CD4-positive, alpha-beta T cell treated with Interleukin-17A for 4 hours (primary cell): Measurements from ENCODE around the gene PLA2G15.

ENCODE experiments used
- DNase-seq: peaks from one replicate; pipeline ENCODE4 v3.0.0-alpha.2; 2020; ENCODE audit warnings: mixed read lengths

Gene PLA2G15

GRCh38 chr16:68255712-68256111 is 10.5 kb downstream of the PLA2G15 start:
- DNase-seq, result no peak

DNA sequence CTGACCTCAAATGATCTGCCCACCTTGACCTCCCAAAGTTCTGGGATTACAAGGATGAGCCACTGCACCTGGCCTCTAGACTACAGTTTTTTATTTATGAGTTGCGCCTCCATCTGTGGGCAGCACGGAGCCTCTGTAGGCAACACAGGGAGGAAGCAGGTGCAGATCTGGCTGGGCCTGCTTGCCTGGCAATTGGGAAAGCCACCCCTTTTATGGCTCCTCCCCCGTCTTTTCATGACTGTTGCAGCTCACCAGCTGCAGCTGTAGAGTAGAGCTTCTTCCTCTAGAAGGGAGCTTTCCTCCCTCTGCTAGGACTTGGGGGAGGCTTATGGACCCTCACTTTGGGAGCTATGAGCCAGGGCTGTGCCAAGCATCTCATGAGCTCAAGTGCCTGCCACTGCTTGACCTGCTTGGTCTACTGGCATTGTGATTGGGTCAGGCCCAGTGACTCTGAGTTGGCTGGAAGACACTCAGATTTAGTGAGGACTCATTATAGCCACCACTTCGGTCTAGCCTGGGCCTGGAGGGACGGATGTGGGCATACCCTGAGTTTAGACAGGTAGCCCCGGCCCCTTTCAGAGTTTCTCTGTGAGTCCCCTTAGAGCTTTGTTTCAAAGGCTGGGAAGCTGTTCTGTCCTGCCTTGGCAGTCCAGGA is 12.2 kb downstream of the PLA2G15 start:
- peak; percentile 55 for DNase-seq

DNA sequence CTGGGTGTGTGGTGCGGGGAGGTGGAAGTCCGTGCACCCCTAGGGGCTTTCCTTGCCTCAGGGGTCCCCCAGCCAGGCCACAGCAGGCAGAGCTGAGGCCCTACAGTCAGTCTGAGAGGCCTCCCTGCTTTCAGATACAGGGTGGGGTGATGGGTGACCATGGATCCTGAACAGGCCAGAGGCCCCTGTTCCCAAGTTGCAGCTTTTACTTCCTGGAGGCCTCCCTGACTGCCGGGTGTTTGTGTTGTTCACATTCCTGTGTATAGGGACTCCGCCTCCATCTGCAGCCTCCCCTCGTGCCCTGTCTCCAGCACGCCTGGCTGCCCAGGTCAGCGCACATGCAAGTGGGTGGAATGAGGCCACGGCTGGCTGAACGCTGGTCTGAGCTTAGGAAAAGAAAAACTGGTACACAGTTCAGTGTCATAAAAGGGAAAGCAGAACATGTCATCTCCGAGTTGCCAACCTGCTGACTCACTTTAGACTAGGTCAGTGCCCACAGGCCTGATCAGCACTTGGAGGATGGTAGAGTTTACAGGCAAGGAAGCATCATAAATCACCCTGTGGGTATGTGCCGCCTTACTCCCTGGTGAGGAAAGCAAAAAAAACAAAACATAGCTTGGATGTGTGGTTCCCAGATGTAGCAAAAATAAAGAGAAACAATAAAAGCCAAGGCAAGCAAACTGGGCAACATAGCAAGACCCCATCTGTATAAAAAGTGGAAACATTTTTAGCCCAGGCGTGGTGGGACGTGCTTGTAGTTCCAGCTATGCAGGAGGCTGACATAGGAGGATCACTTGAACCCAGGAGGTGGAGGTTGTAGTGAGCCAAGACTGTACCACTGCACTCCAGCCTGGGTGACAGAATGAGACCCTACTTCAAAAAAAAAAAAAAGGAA is 13.0 kb downstream of the PLA2G15 start:
- DNase-seq, result no peak

DNA sequence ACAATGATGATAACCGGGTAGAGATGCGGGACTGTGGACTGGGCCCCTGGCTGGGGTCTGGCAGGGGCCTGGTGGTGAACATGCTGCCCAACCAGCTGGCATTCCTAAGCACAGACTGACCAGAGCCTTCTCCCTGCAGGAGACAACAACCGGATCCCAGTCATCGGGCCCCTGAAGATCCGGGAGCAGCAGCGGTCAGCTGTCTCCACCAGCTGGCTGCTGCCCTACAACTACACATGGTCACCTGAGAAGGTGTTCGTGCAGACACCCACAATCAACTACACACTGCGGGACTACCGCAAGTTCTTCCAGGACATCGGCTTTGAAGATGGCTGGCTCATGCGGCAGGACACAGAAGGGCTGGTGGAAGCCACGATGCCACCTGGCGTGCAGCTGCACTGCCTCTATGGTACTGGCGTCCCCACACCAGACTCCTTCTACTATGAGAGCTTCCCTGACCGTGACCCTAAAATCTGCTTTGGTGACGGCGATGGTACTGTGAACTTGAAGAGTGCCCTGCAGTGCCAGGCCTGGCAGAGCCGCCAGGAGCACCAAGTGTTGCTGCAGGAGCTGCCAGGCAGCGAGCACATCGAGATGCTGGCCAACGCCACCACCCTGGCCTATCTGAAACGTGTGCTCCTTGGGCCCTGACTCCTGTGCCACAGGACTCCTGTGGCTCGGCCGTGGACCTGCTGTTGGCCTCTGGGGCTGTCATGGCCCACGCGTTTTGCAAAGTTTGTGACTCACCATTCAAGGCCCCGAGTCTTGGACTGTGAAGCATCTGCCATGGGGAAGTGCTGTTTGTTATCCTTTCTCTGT is 14.0 kb downstream of the PLA2G15 start:
- no peak for DNase-seq

DNA sequence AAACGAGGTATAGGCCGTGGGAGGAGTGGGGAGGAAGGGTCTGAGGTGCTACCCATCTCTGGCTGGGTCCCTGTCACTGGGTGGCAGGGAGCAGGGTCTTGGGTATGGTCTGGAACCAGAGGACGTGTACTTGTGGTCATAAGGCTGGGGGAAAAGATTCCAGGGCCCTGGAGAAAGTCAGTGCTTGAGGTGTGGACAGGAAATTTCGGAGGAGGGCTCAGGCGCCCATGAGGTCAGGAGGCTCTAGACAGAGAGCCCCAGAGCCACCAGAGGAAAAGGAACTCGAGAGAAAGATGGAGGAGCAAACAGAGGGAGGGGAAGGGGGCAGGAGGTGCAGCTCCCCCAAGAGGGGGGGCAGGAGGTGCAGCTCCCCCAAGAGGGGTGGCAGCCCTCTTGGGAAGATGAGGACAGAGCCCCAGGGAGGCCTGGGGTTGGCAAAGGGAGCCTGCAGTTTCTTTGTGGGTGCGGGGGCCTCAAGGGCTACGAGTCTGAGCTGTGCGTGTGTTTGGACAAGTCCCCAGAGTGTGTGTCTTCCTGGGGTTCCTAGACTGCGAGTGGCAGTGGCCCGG is 18.5 kb downstream of the PLA2G15 start:
- DNase-seq, result no peak

- peak; percentile 88 for DNase-seq
Measured at GRCh38 chr16:68264128-68265077, 19.2 kb downstream of the PLA2G15 start, which contains the start of gene SLC7A6. TSS of gene SLC7A6 (plus strand) at chr16:68264526. CDS start at chr16:68274727, 10,201 bp downstream.

- peak; percentile 71 for DNase-seq
Measured at GRCh38 chr16:68265078-68265920, 20.1 kb downstream of the PLA2G15 start.

DNA sequence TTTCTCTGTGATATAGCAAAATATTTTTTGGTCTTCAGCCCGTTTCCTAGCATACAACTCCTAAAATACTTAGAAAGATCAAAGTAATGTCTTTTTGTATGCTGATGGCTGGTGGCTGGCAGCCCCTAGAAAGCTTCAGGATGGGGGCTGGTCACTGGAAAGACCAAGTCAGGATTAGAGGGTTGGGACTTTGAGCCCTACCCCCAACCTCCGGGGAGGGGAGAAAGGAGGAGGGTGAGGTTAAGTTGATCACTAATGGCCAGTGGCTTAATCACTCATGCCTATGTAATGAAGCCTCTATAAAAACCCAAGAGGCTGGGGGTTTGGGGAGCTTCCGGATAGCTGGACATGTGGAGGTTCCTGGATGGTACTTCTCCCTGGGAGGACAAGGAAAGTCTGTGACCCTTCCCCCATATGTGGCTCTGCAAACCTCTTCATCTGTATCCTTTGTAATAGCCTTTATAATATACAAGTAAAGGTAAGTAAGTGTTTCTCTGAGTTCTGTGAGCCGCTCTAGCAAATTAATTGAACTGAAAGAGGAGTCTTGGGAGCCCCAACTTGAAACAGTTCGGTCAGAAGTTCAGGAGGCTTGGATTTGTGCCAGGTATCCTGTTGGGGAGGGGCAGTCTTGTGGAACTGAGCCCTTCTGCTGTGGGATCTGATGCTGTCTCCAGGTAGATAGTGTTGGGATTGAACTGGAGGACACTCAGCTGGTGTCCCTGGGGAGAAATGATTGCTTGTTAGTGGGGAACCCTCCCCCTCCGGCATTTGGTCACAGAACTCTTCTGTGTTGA is 22.6 kb downstream of the PLA2G15 start:
- DNase-seq, result no peak

DNA sequence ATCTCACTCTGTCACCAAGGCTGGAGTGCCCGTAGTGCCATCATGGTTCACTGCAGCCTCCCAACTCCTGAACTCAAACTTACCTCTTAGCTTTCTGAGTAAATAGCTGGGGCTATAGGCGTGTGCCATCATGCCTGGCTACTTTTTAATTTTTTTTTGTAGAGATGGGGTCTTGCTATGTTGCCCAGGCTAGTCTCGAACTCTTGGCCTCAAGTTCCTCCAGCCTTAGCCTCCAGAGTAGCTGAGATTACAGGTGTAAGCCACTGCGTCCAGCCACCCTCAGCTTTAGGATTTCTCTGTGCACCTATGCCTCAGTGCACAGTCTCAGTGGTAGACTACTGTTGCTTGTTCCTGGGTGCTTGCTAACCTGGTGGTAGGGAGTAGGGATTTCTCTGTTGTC is 24.6 kb downstream of the PLA2G15 start:
- DNase-seq, result no peak

DNA sequence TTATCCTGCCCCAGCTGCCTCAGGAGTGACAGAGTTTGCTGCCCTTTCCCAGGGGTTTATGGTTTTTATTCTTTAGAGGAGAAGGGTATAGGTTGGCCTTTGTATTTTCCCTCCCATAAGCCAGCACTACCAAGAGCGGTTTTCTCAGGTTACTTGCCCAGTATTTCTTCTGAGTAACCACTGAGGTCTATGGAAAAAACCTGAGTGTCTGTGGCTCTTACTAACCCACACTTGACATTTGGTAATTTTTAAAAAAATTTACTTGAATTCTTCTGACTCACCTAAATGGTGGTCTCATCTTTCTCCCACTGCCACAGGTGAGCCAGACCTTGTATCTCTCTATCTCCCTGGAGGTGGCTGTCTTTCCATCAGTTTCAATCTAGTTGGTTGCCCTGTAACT is 25.2 kb downstream of the PLA2G15 start:
- DNase-seq, result no peak

DNA sequence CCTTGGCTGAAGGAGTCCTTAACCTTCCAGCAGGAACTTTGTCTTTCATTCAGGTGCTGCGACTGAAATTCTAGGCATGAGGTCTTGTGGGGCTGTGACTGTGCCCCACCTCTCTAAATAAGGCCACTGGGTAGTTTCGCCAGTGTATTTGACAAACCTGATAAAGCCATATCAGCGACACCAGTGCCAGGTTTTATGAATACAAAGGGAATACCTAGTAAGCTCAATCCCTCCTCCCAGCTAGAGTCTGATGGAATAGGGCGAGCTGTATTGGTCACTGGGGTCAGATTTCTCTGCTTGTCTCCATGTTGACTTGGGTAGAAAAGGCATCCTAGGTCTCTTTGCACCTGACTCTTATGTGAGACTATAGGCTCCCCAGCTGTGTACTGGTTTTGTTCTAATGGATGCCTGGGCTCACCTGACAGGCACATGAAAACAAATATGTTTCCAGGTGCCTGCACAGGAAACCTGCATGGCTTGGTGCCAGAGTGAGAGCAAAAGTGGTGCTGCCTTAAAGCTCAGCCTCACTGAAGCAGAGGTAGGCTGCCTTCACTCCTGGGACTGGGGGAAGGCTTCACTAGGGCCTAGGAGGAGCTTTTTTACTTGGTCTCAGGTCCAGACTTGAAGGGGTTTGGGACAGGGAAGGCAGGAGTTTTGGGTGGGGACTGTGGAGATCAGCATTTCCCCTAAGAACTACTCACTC is 27.5 kb downstream of the PLA2G15 start:
- peak; percentile 85 for DNase-seq

DNA sequence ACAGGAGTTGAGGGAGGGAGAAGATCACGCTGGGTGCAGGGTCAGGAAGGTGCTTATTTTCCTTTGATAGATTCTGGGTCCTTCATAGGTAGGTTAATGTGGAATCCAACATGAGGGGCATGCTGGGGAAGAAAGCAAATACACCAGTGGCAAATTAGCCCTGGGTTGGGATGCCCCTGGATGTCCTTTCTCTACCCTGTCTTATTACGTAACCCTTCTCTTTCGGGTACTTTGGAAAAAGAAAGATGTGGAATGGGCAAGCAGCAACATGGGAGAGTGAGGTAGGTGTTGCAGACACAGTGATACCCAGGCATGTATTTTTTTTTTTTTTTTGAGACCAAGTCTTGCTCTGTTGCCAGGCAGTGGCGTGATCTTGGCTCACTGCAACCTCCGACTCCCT is 28.3 kb downstream of the PLA2G15 start:
- no peak for DNase-seq

DNA sequence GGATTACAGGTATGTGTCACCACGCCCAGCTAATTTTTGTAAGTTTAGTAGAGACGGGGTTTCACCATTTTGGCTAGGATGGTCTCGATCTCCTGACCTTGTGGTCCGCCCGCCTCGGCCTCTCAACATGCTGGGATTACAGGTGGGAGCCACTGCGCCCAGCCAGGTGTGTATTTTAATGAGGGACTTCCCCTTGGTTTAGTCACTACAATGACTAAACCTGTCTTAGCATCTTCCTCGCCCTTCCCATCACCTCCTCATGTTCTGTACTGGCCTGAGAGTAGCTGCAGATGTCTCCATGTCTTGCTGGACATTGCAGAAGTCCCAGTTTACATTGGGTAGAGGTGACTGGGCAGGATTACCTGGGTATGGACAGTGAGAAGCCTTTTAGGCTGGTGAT is 28.7 kb downstream of the PLA2G15 start:
- peak; percentile 42 for DNase-seq

DNA sequence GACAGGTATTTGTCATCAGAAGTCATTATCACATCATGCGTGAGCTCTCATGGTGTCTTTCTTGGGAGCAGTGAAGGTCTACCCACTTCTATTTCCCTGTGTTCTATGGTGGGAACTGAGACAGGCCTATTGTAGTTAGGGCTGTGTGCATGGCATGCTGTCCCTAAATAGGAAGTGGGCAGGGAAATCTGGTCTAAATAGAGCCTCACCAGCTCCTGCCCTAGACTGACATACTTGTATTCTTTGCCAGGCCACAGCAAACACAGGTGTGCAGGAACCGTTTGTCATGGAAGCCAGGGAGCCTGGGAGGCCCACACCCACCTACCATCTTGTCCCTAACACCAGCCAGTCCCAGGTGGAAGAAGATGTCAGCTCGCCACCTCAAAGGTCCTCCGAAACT is 29.3 kb downstream of the PLA2G15 start:
- DNase-seq, result no peak

DNA sequence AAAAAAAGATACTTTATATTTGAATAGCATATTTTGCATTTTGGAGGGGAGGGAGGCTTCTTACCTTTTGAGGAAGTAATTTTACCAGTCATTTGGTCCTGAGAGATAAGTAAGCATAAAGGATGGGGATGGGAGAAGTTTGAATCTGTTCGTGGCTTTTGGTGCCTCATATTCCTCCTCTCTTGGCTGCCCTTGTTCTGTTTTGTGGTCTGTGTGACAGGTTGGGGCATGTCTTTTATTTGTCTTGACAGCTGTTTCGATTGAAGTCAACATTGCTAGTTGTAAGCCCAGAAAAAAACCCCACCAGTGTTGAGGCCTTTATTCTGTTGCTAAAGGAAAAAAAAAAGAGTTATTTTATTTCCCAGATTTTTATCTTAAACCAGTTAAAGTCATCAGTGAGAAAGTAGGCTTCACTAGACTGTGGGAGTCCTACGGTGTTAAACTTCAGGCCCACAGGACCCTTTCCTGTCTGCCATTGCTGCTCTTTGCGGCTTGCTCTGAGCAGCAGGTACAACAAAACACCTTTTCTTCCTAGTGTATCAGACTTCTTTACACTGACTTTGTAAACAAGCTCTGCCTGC is 30.5 kb downstream of the PLA2G15 start:
- peak; percentile 72 for DNase-seq

DNA sequence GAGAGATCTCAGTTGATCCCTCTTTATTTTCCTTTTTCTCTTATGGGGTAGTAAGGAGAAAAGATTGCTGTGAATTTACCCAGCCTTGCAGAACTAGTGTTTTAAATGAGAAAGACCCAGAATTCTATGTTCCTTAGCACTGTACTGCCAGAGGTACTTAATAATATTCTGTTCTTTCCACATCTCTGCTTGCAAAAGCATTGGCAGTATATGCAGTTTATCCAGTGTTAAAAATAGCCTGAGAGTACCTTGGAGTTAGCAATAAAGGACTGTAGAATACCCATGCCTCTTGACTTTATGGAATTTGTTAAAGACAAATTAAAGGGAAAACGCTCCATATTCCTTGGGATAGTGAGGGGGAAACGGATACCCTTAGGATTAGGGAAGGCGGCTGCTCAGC is 31.1 kb downstream of the PLA2G15 start:
- DNase-seq, result no peak

DNA sequence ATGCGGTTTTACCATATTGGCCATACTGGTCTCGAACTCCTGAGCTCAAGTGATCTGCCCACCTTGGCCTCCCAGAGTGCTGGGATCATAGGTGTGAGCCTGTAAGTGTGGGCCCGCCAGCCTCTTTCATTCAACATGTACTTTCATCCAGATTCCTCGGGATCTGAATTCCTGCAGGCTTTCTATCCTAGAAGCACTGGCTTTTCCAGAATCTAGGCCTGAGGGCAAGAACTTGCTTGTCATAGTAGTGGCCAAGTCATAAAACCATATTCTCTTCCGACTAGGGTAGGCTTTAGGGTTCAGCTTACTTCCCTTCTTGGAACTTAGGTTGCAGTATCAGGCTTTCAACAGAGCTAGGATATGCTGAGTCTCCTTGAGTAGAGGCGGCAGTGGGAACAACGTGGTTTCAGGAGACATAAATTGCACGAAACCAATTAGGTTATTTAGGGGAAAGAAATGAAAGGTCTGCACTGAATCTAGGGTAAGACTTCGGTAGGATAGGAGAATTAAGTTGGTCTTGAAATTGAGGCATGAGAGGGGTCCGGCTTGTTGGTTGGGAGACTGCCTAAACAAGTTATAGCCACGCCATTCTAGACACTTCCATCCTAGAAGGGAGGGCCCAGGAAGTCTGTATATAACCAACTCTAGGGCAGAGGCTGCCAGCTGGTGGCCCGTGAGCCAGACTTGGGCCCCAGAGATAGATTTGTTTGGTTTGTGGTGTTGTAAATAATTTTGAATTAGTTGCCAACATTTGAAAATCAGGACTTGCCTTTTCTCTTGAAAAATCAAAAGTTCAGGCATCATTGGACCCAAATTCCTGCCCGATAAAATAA is 34.8 kb downstream of the PLA2G15 start:
- DNase-seq, result no peak
